GM12872 (cell line): ENCODE data around the gene GABRP.
A peak's percentile ranks its signal among the peaks of the same experiment; 100 is the strongest.

ENCODE experiments used
- TF ChIP-seq, protein P1 (sequence below): IDR thresholded peaks from 3 replicates; pipeline ENCODE4 v1.5.1; 2011; ENCODE audit warnings: low read depth, mild to moderate bottlenecking, low read length, moderate library complexity; ENCODE audit not compliant: insufficient read depth

Gene GABRP

DNA sequence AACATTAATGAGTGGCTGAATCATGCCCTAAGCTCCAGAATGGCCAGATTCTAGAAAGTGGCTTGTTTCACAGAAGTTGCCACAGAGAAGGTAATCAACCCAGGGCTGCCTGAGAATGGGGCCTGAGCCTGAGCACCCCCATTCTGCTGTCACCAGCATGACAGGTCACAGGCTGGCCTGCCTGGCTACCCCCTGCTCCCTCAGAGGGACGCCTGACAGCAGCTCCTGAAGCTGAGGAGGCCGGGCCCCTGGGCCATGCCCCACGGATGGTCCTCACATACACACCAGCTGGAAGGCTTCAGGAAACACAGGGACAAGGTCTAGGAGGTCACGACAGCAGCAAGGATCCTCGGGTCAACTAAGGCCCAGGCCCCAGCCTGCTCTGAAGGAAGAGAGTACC lies 3.7 kb downstream of the GABRP start:
- TF ChIP-seq, protein P1, sequence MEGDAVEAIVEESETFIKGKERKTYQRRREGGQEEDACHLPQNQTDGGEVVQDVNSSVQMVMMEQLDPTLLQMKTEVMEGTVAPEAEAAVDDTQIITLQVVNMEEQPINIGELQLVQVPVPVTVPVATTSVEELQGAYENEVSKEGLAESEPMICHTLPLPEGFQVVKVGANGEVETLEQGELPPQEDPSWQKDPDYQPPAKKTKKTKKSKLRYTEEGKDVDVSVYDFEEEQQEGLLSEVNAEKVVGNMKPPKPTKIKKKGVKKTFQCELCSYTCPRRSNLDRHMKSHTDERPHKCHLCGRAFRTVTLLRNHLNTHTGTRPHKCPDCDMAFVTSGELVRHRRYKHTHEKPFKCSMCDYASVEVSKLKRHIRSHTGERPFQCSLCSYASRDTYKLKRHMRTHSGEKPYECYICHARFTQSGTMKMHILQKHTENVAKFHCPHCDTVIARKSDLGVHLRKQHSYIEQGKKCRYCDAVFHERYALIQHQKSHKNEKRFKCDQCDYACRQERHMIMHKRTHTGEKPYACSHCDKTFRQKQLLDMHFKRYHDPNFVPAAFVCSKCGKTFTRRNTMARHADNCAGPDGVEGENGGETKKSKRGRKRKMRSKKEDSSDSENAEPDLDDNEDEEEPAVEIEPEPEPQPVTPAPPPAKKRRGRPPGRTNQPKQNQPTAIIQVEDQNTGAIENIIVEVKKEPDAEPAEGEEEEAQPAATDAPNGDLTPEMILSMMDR: no peak

DNA sequence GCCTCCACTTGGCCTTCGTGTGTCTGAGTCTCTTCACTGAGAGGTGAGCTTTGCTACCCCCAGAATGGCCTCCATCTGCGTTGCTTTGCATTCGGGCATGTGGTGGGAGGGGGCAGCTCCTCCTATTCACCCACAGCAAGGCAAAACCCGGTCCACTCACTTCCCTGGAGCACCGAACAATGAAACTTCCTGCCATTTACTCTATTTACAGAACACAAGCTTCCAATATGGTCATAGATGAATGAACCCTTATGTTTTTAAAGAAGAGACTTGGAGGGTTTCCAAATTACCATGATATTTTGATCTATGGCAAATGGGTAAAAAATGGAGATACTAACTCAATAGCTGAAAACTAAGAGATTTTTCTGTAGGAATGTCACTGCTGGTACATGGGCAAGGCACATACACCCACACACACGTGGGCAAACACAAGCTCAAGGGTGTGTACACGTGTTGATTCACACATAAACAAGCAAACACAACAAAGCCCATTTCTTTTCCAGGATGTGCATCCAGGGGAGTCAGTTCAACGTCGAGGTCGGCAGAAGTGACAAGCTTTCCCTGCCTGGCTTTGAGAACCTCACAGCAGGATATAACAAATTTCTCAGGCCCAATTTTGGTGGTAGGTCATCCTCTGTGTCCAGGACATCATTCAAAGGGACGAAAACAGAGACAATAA lies 5.2 kb downstream of the GABRP start:
- TF ChIP-seq, protein P1: no peak

DNA sequence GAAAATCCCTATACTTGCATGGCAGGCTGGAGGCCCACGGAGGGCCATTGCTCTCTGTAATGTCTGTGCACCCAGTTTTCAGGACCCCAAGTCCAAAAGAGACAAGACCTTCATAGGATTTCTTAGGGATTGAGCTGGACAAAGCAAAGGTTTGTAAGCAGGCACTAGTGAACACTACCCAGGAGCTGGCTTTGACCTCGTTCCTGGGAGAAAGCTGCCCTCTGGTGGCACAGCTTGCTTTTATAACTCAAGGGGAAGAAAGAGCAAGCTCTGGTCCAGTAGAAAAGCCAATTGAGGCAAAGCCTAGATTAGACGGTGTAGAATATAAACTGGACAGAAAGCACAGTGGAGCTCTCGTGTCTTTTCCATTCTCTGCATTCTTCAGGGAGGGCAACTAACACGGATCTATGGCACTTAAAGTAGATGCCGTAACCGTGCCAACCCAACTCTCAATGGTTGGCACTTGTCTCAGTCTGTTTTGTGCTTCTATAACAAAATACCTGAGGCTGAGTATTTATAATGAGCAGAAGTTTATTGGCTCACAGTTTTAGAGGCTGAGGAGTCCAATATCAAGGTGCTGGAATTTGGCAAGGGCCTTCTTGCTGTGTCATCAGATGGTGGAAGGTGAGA lies 7.9 kb downstream of the GABRP start:
- TF ChIP-seq, protein P1: peak; percentile 74

DNA sequence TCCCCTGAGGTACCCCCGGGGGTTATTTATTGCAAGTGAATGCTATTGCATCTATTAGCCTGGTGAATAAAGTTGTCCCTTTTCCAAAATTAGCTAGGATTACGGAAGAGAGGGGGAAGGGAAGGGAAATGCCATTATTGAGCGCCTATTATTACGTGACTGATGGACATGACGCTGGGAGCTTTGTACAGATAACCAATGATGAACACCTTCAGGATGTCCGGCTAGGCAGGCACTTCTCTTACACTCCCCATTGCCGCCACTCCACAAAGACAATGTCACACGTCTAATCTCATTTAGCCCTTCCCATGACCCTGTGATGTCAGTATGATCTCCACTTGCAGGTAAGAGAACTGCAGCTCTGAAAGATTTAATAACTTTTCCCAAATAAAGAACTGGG lies 9.4 kb downstream of the GABRP start:
- TF ChIP-seq, protein P1: no peak

- TF ChIP-seq, protein P1: no peak
These were observed 11.6 kb downstream of the GABRP start for GRCh38 chr5:170795154-170795553.

DNA sequence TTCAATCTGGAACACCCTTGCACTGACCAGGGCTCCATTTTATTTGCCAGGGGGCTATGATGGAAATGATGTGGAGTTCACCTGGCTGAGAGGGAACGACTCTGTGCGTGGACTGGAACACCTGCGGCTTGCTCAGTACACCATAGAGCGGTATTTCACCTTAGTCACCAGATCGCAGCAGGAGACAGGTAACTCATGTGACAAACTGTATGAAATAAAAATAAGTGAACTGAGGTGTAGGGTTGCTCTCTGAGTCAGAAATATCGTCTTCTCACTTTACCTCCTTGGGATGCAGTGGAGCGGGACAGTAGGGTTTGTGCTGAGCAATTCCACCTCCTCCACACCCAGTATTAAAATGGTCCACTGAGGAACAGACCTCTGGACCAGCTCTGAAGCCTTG lies 22.1 kb downstream of the GABRP start:
- TF ChIP-seq, protein P1: no peak

GRCh38 chr5:170809551-170809950 lies 26.0 kb downstream of the GABRP start:
- TF ChIP-seq, protein P1: peak; percentile 51
